ENCODE results near the gene PILRA.
A peak's percentile ranks its signal among the peaks of the same experiment; 100 is the strongest.
"Not testable (repeated sequence)": the region's sequence is repeated elsewhere in the genome, so short reads cannot be mapped to it uniquely, and the experiment has no call there.

PILRA gene

DNA sequence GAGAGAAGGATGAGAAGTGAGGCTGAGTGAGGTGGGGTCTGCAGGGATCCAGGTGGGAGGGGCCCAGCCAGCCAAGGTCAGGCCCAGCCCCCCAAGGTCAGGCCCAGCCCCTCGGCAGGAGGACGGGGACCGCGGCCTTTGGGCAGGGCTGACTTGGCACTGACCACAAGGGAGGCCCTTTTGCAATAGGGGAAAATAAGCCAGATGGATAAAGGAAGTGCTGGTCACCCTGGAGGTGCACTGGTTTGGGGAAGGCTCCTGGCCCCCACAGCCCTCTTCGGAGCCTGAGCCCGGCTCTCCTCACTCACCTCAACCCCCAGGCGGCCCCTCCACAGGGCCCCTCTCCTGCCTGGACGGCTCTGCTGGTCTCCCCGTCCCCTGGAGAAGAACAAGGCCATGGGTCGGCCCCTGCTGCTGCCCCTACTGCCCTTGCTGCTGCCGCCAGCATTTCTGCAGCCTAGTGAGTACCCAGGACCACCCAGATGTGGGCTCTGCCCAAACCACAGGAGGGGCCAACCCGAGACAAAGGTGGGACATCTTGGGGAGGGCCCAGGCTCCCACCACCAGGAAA is at the start of gene PILRA:
Gene PILRA (plus strand): TSS at position 227 of the 571 bp plus-strand sequence. CDS start 170 bp downstream, at position 397.
- no peak for DNase-seq

- not testable (repeated sequence) for DNase-seq
These were observed 49.1 kb upstream of the PILRA start for GRCh38 chr7:100324194-100324593.

DNA sequence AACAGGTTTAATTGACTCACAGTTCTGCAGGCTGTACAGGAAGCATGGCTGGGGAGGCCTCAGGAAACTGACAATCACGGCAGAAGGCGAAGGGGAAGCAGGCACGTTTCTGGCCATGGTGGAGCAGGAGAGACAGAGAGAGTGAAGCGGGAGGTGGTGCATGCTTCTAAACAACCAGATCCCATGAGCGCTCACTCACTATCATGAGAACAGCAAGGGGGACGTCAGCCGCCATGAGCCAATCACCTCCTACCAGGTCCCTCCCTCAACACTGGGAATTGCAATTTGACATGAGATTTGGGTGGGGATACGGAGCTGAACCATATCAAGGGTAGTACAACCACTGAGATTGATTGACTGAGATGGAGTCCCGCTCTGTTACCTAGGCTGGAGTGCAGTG is 47.6 kb upstream of the PILRA start:
- not testable (repeated sequence) for DNase-seq

DNA sequence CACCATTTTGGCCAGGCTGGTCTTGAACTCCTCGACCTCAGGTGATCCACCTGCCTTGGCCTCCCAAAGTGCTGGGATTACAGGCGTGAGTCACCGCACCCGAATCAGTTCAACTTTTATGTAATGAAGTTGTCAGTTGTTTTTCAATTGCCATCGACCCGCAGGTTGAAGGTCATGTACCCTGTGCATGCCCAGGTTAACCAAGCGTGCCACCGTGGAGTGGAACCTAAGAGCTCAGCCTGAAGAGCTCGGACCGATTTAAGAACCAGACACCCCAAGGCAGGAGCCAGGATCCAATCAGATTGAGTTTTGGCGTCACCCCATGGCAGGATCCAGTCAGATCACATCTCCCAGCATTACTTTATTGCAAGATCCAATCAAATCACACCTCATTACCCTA is 46.4 kb upstream of the PILRA start:
- not testable (repeated sequence) for DNase-seq

GRCh38 chr7:100335566-100336466 is 37.5 kb upstream of the PILRA start:
- peak; percentile 99 for DNase-seq

DNA sequence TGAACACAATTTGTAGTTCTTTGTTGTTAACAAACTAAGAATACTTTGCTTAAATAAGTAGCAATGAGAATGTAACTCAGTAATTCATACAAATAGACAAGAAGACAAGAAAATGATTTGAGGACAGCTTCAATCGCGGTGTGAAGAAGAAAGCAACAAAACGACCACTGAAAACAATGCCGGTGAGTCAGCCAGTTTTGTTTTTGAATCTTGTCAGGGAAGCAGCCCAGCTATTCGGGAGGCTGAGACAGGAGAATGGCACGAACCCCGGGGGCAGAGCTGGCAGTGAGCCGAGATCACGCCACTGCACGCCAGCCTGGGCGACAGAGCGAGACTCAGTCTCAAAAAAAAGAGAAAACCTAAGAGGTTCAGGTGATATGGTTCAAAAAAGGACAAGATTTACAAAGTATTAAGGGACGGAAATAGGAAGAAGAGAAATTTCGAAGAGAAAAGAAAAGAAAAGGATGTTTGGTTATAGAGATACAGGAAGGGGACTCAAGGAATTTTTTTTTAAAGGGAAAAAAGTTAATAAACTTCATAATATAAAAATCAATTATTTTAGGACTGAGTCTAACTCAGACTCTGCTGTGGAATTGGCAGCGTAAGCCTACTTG is 35.1 kb upstream of the PILRA start:
- not testable (repeated sequence) for DNase-seq

GRCh38 chr7:100341286-100341685 is 32.0 kb upstream of the PILRA start:
- DNase-seq = not testable (repeated sequence)

DNA sequence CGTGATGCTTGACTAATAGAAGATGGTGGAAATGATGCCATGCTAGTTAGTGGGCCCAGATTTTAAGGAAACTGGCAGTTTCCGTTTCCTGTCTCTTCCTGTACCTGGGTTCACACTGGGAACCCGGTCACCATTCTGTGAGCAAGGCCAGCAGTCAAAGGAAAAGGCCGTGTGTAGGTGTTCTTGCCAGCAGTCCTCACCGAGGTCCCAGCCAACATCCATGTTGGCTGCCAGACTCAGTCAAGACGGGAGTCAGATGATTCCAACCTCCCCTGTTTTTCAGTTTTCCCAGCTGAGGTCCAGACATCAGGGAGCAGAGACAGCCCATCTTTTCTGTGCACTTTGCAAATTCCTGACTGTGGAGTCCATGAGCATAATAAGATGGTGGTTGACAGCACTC is 30.5 kb upstream of the PILRA start:
- DNase-seq = no peak

DNA sequence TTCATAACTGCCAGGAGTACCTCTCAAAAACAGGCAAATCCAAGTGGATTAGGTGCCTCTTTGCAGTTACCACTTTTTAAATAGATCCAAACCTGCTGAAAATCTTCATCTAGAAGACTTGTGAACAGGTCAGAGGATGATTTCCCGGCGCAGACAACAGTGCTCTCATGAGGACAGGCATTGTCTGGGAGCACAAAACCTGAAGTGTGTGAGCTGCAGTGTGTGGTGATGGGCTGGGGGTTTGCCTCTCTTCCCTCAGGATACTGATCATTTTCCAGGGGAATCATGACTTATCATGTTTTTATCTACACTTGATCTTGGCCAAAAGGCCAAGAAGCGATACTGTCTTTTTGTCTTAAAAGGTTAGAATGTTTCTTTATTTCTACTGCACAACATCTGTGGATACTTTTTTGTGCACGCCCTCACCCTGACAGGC is 29.1 kb upstream of the PILRA start:
- not testable (repeated sequence) for DNase-seq

GRCh38 chr7:100344560-100345287 is 28.6 kb upstream of the PILRA start:
- DNase-seq = peak; percentile 98

GRCh38 chr7:100345288-100345672 is 28.0 kb upstream of the PILRA start:
- DNase-seq = peak; percentile 95

- DNase-seq = no peak
These were observed 26.4 kb upstream of the PILRA start for GRCh38 chr7:100346921-100347320.

DNA sequence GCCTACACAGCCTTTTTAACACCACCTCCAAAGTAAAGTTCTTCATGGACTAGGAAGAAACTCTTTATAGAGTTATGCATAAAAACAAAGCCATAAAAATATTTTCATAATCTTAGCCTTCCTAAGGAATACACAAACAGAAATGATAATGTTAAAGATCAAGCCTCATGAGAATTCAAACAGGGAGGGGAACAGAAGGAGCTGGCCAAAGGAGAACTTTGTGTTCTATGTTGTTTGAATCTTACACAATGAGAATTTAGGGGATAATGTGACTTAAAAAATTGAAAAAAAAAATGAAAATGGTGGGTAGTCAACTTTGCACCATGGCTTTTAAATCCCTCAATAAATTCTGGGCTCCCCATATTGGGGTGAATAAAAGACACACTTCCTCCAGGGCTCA is 24.5 kb upstream of the PILRA start:
- DNase-seq = no peak

GRCh38 chr7:100349757-100350156 is 23.5 kb upstream of the PILRA start:
- DNase-seq = no peak

- no peak for DNase-seq
These were observed 21.6 kb upstream of the PILRA start for GRCh38 chr7:100351657-100352058.

- DNase-seq = not testable (repeated sequence)
These were observed 21.0 kb upstream of the PILRA start for GRCh38 chr7:100352230-100352781.

DNA sequence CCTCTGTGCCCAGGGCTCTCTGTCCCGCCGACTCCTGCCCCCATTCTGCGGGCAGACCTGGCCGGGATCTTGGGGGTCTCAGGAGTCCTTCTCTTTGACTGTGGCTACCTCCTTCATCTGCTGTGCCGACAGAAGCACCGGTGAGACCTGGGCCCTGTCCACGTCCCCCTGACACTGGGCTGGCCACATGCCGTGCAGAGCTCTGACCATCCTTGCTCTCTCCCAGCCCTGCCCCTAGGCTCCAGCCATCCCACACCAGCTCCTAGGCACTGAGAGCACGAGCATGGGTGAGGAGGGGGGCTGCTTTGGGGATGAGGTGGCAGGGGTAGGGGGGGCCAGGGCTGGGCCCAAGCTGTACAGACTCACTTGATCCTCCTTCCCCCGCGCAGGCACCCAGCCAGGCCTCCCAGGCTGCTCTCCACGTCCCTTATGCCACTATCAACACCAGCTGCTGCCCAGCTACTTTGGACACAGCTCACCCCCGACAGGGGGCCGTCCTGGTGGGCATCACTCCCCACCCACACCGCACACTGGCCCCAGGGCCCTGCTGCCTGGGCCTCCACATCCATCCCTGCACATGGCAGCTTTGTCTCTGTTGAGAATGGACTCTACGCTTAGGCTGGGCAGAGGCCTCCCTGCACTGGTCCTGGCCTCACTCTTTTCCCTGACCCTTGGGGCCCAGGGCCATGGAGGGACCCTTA is 20.2 kb upstream of the PILRA start:
- DNase-seq = no peak

DNA sequence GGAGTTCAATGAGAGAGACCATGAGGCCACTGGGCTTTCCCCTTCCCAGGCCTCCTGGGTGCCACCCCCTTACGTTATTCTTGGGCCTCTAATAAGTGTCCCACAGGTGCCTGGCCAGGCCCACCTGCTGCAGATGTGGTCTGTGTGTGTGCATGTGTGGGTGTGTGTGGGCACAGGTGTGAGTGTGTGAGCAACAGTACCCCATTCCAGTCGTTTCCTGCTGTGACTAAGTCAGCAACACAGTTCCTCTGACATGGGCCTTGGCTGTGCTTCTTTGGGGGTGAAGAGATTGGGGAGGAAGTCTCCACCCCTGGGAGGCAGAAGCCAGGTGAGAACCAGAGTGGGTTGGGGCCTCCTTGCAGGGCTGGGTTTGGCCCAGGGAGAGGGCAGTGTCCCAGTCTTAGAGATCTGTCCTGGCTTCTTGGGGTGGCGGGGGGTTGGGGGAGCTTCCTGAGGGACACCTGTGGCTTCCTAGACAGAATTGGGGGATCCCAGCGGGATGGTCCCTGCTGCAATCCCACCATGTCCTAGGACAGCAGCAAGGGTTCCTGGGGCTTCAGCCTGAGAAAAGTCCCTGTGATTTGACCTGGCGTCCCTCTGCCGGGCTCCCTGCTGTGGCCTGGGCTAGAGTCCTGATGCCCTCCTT is 19.5 kb upstream of the PILRA start:
- DNase-seq = no peak

DNA sequence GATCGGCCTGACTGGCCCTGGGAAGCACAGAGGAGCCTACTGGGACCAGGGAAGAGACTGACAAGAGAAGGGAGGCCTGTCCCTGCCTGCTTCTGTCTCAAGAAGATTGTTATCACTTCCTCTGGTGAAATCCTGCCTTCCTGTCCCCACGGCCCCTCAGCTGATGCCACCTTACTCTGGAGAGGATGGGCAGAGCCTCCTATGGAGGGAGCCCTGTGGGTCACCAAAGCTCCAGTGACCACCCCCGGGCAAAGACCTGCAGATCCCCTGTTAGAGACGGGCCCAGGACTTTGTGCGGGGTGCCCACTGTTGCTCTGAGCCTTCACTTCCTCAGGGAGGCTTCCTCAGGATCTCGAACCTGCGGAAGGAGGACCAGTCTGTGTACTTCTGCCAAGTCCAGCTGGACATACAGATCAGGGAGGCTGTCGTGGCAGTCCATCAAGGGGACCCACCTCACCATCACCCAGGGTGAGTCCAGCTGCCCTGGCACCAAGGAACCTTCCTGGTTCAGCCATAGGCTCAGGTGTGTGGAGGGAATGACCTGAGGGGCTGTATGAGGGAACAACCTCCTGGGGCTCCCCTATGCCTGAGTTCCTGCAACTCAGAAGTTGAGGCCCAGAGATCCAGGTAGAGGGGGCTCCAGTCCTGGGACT is 16.7 kb upstream of the PILRA start:
- DNase-seq = no peak

DNA sequence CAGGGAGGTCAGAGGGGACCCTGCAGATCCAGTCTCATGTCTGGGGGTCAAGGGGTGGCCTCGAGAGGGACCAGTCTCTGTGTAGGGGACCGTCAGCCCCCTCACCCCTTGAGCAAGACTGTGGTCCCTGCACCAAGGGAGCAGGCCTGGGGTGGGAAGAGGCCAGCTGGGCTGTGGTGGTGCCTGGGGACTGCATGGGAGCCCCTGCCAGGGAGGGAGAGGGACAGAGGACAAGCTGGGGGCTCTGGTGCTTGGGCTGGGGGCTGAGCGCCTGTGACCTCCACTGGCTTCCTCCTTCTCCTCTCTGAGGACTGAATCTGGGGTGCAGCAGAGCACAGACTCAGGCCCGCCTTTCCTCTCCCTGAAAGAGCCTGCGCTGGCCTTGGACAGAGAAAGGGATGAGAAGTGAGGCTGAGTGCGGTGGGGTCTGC is 16.1 kb upstream of the PILRA start:
- DNase-seq = no peak
